ENCODE measurements around the gene CDH26. TPM values are rescaled to one million over a fixed set of nuclear protein-coding genes. Genes with fewer than 3 reads are reported as not detected.
"Not testable (repeated sequence)": the region's sequence is repeated elsewhere in the genome, so short reads cannot be mapped to it uniquely, and the experiment has no call there.

CDH26 gene
- total RNA-seq, 1 donor from 2014 or later = not detected

- H3K27ac Mint-ChIP-seq (ENCODE audit: unreplicated experiment) = no peak overlapping the region
- no peaks in the 10 kb centered on the region for H3K9me3 Mint-ChIP-seq (ENCODE audit: low read depth)
- H3K4me3 Mint-ChIP-seq (ENCODE audit: unreplicated experiment) = no peak overlapping the region
- H3K36me3 Mint-ChIP-seq (ENCODE audit: low read depth) = no peaks in the 10 kb centered on the region
- H3K4me1 Mint-ChIP-seq (ENCODE audit: low read depth) = no peaks in the 10 kb centered on the region
- H3K27me3 Mint-ChIP-seq (ENCODE audit: low read depth) = peaks cover 2% of the 10 kb centered on the region
- DNase-seq (ENCODE audit: low spot score) = no peak
- TF ChIP-seq, protein P1, sequence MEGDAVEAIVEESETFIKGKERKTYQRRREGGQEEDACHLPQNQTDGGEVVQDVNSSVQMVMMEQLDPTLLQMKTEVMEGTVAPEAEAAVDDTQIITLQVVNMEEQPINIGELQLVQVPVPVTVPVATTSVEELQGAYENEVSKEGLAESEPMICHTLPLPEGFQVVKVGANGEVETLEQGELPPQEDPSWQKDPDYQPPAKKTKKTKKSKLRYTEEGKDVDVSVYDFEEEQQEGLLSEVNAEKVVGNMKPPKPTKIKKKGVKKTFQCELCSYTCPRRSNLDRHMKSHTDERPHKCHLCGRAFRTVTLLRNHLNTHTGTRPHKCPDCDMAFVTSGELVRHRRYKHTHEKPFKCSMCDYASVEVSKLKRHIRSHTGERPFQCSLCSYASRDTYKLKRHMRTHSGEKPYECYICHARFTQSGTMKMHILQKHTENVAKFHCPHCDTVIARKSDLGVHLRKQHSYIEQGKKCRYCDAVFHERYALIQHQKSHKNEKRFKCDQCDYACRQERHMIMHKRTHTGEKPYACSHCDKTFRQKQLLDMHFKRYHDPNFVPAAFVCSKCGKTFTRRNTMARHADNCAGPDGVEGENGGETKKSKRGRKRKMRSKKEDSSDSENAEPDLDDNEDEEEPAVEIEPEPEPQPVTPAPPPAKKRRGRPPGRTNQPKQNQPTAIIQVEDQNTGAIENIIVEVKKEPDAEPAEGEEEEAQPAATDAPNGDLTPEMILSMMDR (IDR thresholded peaks at IDR 0.05) = peak; percentile 74
Observed at GRCh38 chr20:59955131-59955796, 3.0 kb upstream of the CDH26 start.

DNA sequence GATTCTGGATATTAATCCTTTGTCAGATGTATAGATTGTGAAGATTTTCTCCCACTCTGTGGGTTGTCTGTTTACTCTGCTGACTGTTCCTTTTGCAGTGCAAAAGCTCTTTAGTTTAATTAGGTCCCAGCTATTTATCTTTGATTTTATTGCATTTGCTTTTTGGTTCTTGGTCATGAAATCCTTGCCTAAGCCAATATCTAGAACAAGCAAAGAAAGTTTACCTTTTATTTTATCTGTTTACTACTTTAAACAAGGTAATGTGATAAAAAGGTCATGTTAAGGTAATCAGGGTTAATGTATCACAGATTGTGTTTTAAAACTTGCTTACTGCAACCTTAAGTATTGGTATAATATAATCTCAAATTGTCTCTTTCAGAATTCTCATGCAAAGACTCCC lies 655 bp upstream of the CDH26 start:
- not testable (repeated sequence) for H3K36me3 Mint-ChIP-seq (ENCODE audit: low read depth); H3K27me3 Mint-ChIP-seq (ENCODE audit: low read depth); H3K4me3 Mint-ChIP-seq (ENCODE audit: unreplicated experiment); H3K9me3 Mint-ChIP-seq (ENCODE audit: low read depth); DNase-seq (ENCODE audit: low spot score); H3K4me1 Mint-ChIP-seq (ENCODE audit: low read depth); H3K27ac Mint-ChIP-seq (ENCODE audit: unreplicated experiment)

DNA sequence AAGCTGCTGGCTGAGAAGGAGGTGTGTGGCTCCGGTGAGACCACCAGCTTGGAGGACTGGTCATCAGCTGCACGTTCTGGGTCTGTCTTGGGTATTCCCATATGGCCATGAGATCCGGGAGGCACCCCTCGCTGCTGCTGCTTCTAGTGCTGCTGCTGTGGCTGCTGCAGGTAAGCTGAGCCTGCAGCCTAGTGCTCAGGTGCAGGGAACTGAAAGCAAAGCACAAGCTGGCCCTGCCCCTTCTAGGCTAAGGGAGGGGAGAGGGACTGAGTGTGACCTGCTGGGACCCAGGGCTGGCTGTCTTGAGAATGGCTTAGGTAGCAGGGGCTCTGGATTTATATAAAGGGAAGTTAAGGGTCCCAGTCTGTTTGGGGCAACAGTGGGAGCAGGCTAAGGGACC lies 403 bp downstream of the CDH26 start:
- Mint-ChIP-seq H3K9me3 (ENCODE audit: low read depth) (no peaks in the 10 kb centered on the region), H3K4me3 (ENCODE audit: unreplicated experiment) (no peak overlapping the region), H3K27ac (ENCODE audit: unreplicated experiment) (no peak overlapping the region), H3K27me3 (ENCODE audit: low read depth) (peaks cover 2% of the 10 kb centered on the region), H3K36me3 (ENCODE audit: low read depth) (no peaks in the 10 kb centered on the region), H3K4me1 (ENCODE audit: low read depth) (no peaks in the 10 kb centered on the region)
- TF ChIP-seq, protein P1 (IDR thresholded peaks at IDR 0.05) = no peak
- no peak for DNase-seq (ENCODE audit: low spot score)

- H3K27me3 Mint-ChIP-seq (ENCODE audit: low read depth) = peaks cover 2% of the 10 kb centered on the region
- H3K4me1 Mint-ChIP-seq (ENCODE audit: low read depth) = peaks cover 8% of the 10 kb centered on the region
- no peaks in the 10 kb centered on the region for H3K9me3 Mint-ChIP-seq (ENCODE audit: low read depth)
- no peak overlapping the region for H3K4me3 Mint-ChIP-seq (ENCODE audit: unreplicated experiment)
- no peaks in the 10 kb centered on the region for H3K36me3 Mint-ChIP-seq (ENCODE audit: low read depth)
- H3K27ac Mint-ChIP-seq (ENCODE audit: unreplicated experiment) = no peak overlapping the region
- no peak for DNase-seq (ENCODE audit: low spot score)
- TF ChIP-seq, protein P1 (IDR thresholded peaks at IDR 0.05) = no peak
Observed at GRCh38 chr20:59961423-59961822, 3.2 kb downstream of the CDH26 start.

DNA sequence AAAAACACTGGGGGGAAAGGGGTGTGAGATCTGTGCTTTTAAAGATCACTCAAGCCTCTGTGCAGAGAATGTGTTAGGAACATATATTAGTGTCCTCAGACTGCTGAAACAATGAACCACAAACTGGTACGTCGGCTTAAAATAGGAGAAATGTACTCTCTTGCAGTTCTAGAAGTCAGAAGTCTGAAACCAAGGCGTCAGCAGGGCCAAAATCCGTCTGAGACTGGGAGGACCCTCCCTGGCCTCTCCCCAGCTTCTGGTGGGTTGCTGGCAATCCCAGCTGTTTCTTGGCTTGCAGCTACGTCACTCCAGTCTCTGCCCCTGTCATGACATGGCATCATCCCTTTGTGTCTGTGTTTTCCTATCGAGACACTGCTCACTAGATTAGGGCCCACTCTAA lies 3.9 kb downstream of the CDH26 start:
- TF ChIP-seq, protein P1 (IDR thresholded peaks at IDR 0.05) = no peak
- no peak for DNase-seq (ENCODE audit: low spot score)
- no peaks in the 10 kb centered on the region for H3K9me3 Mint-ChIP-seq (ENCODE audit: low read depth)
- no peaks in the 10 kb centered on the region for H3K36me3 Mint-ChIP-seq (ENCODE audit: low read depth)
- no peak overlapping the region for H3K4me3 Mint-ChIP-seq (ENCODE audit: unreplicated experiment)
- peaks cover 2% of the 10 kb centered on the region for H3K27me3 Mint-ChIP-seq (ENCODE audit: low read depth)
- peaks cover 8% of the 10 kb centered on the region for H3K4me1 Mint-ChIP-seq (ENCODE audit: low read depth)
- H3K27ac Mint-ChIP-seq (ENCODE audit: unreplicated experiment) = no peak overlapping the region

- no peaks in the 10 kb centered on the region for H3K9me3 Mint-ChIP-seq (ENCODE audit: low read depth)
- DNase-seq (ENCODE audit: low spot score) = no peak
- no peak overlapping the region for H3K4me3 Mint-ChIP-seq (ENCODE audit: unreplicated experiment)
- H3K27me3 Mint-ChIP-seq (ENCODE audit: low read depth) = peaks cover 2% of the 10 kb centered on the region
- H3K27ac Mint-ChIP-seq (ENCODE audit: unreplicated experiment) = no peak overlapping the region
- no peaks in the 10 kb centered on the region for H3K36me3 Mint-ChIP-seq (ENCODE audit: low read depth)
- H3K4me1 Mint-ChIP-seq (ENCODE audit: low read depth) = peaks cover 8% of the 10 kb centered on the region
- TF ChIP-seq, protein P1 (IDR thresholded peaks at IDR 0.05) = no peak
Observed at GRCh38 chr20:59966428-59966827, 8.2 kb downstream of the CDH26 start.

Measured in chondrocyte (in vitro differentiated cells).